GM12878 (cell line): ENCODE data around the gene UTS2. TPM values are rescaled to one million over a fixed set of nuclear protein-coding genes. Genes with fewer than 3 reads are reported as not detected.

Source experiments
- ATAC-seq: fragments of 200-7000 bp; cut with Tn5 transposase; 3 replicates; pipeline ENCODE4 v1.9.1; 2020; ENCODE audit warnings: mild to moderate bottlenecking, moderate library complexity
- BruUV-seq: library from RNA; stranded (reverse); fragments of 400-500 nt; replicated peaks from 2 replicates; lab custom pipeline; 2021; lab: Mats Ljungman, UMichigan
- CTCF ChIA-PET: fragments of 300-600 bp; sonication (Branson Sonifier 250); formaldehyde crosslinking; extraction: SDS; loops from one replicate; lab custom pipeline; 2021; ENCODE audit warnings: inconsistent platforms; lab: Yijun Ruan, JAX
- POLR2A ChIA-PET: fragments of 350-600 bp; formaldehyde crosslinking; extraction: SDS; loops from one replicate; lab custom pipeline; 2021; ENCODE audit warnings: inconsistent platforms; lab: Charles Lee
- RAD21 ChIA-PET: fragments of 300-600 bp; sonication (Branson Sonifier 250); formaldehyde crosslinking; loops from one replicate; lab custom pipeline; 2023; ENCODE audit warnings: antibody characterized with exemption; ENCODE audit not compliant: unreplicated experiment; lab: Charles Lee
- SMC1A ChIA-PET: fragments of 300-600 bp; sonication (Branson Sonifier 250); formaldehyde crosslinking; loops from one replicate; lab custom pipeline; 2023; ENCODE audit not compliant: unreplicated experiment, uncharacterized antibody; lab: Charles Lee
- DNase-seq: peaks from one replicate; pipeline ENCODE4 v3.0.0-alpha.2; 2011; ENCODE audit warnings: low read depth, low spot score
- FAIRE-seq: peaks from 3 replicates; lab custom pipeline; 2011; peaks lifted over from hg19 to GRCh38; lab: Jason Lieb, UNC
- H2AFZ ChIP-seq: 2 replicates; pipeline ENCODE4 v1.6.0; 2011; ENCODE audit warnings: low read depth, low read length, control low read depth; ENCODE audit not compliant: control insufficient read depth
- H3K27ac ChIP-seq: 2 replicates; pipeline ENCODE4 v1.5.1; 2011; ENCODE audit warnings: control low read depth; ENCODE audit not compliant: control insufficient read depth, insufficient read depth
- H3K27me3 ChIP-seq, 2 experiments: replicated peaks in 1 of 2; 2 replicates each; pipeline versions ENCODE4 v1.6.0 to v1.6.1; 2011; ENCODE audit warnings: low read length in 1 of 2; ENCODE audit not compliant: control insufficient read depth in 2 of 2, insufficient read depth in 2 of 2
- H3K36me3 ChIP-seq, 2 experiments: 2 replicates each; pipeline ENCODE4 v1.5.1; 2011; ENCODE audit warnings: low read length in 1 of 2; ENCODE audit not compliant: control insufficient read depth in 2 of 2, insufficient read depth in 2 of 2
- H3K4me1 ChIP-seq: 2 replicates; pipeline ENCODE4 v1.6.1; 2011; ENCODE audit warnings: mild to moderate bottlenecking, low read length, moderate library complexity, mixed read lengths; ENCODE audit not compliant: control insufficient read depth, insufficient read depth
- H3K4me2 ChIP-seq: 2 replicates; pipeline ENCODE4 v1.6.0; 2011; ENCODE audit warnings: control low read depth; ENCODE audit not compliant: control insufficient read depth, insufficient read depth
- H3K4me3 ChIP-seq: fragments of 200-600 bp; sonication (generic); 2 replicates; pipeline ENCODE4 v1.5.1; 2016
- H3K79me2 ChIP-seq: 2 replicates; pipeline ENCODE4 v1.6.0; 2011; ENCODE audit warnings: low read length; ENCODE audit not compliant: control insufficient read depth, insufficient read depth
- H3K9ac ChIP-seq: 2 replicates; pipeline ENCODE4 v1.8.0; 2011; ENCODE audit warnings: low read length, control low read depth, mixed read lengths; ENCODE audit not compliant: control insufficient read depth, insufficient read depth
- H3K9me3 ChIP-seq: replicated peaks from 3 replicates; pipeline ENCODE4 v1.5.1; 2011; ENCODE audit warnings: mild to moderate bottlenecking, low read length; ENCODE audit not compliant: control insufficient read depth, insufficient read depth
- H4K20me1 ChIP-seq: 2 replicates; pipeline ENCODE4 v1.6.0; 2011; ENCODE audit not compliant: control insufficient read depth, insufficient read depth
- CREM ChIP-seq: IDR thresholded peaks from 2 replicates; pipeline ENCODE4 v1.6.1; 2014; ENCODE audit warnings: antibody characterized with exemption, low read depth
- MEF2A ChIP-seq: IDR thresholded peaks from 2 replicates; pipeline ENCODE4 v1.6.1; 2011; ENCODE audit warnings: low read depth, mild to moderate bottlenecking, low read length, moderate library complexity; ENCODE audit not compliant: insufficient read depth
- NBN ChIP-seq: fragments of 450-650 bp; IDR thresholded peaks from 2 replicates; pipeline ENCODE4 v1.6.1; 2016
- RAD21 ChIP-seq: IDR thresholded peaks from 2 replicates; pipeline ENCODE4 v1.6.1; 2011; ENCODE audit warnings: mild to moderate bottlenecking, low read depth, low read length, moderate library complexity; ENCODE audit not compliant: insufficient read depth
- SPI1 ChIP-seq: IDR thresholded peaks from 2 replicates; pipeline ENCODE4 v1.6.1; 2011; ENCODE audit warnings: low read depth, mild to moderate bottlenecking, low read length, moderate library complexity, borderline replicate concordance; ENCODE audit not compliant: insufficient read depth
- STAT3 ChIP-seq: IDR thresholded peaks from 2 replicates; pipeline ENCODE4 v1.6.1; 2011; ENCODE audit warnings: low read depth, low read length, improper control_type of control experiment
- SUPT20H ChIP-seq: IDR thresholded peaks from 2 replicates; pipeline ENCODE4 v1.6.1; 2011; ENCODE audit warnings: low read depth, mild to moderate bottlenecking, low read length, moderate library complexity, borderline replicate concordance; ENCODE audit not compliant: control insufficient read depth
- TCF7 ChIP-seq: IDR thresholded peaks from 2 replicates; pipeline ENCODE4 v1.6.1; 2014; ENCODE audit warnings: antibody characterized with exemption, borderline replicate concordance
- WGBS: methylation state at CpG from one replicate; pipeline ENCODE4 v1.1.6; 2016; ENCODE audit warnings: low lambda C conversion rate; ENCODE audit not compliant: insufficient replicate concordance, insufficient coverage; ENCODE audit errors: missing lambda C conversion rate; 5-methylcytosine and 5-hydroxymethylcytosine counted together
- in situ Hi-C: fragments of 300-500 bp; cut with MboI; formaldehyde crosslinking; loops from 9 replicates; pipeline ENCODE4 v1.14.3; 2018; ENCODE audit warnings: mixed read lengths
- intact Hi-C: fragments of 100-400 bp; cut with micrococcal nuclease; formaldehyde crosslinking; loops from one replicate; pipeline ENCODE4 v1.14.2; 2022; ENCODE audit not compliant: unreplicated experiment
- polyA plus RNA-seq, 11 experiments: library from polyadenylated mRNA; depleted of rRNA in 4 of 11; unstranded in 6 of 11; stranded (reverse) in 5 of 11; fragments of >200 nt; fragmentation: Nextera tagmentation in 4 of 11; fragmentation: Illumina TruSeq in 1 of 11; extraction: Ambion mirVana in 4 of 11; extraction: Trizol in 1 of 11; gene quantifications; 1 replicate in 1 of 11; 2 replicates in 10 of 11; pipeline versions ENCODE4 v1.2.1 to v1.2.3, GENCODE V29; 2011 to 2016; ENCODE audit warnings: inconsistent platforms in 2 of 11, missing spikeins in 2 of 11, low read depth in 1 of 11
- total RNA-seq, 4 experiments: library from RNA; depleted of rRNA in 3 of 4; stranded (reverse); fragments of >200 nt in 3 of 4; fragmentation: Illumina TruSeq in 1 of 4; extraction: Trizol in 1 of 4; gene quantifications; 2 replicates each; pipeline versions ENCODE4 v1.2.1 to v1.2.3, GENCODE V29; 2013 to 2021
- TF ChIP-seq, protein P1 (sequence below): fragments of 450-650 bp; formaldehyde crosslinking; IDR thresholded peaks from 2 replicates; pipeline ENCODE4 v1.4.0; 2020; ENCODE audit warnings: mild to moderate bottlenecking, moderate library complexity
- TF ChIP-seq, protein P2 (sequence below): fragments of 450-650 bp; IDR thresholded peaks from 2 replicates; pipeline ENCODE4 v1.6.1; 2017; ENCODE audit warnings: antibody characterized with exemption, mild to moderate bottlenecking, moderate library complexity
- TF ChIP-seq, protein P3 (sequence below): IDR thresholded peaks from 2 replicates; pipeline ENCODE4 v1.6.1; 2011; ENCODE audit warnings: low read depth, low read length, improper control_type of control experiment, borderline replicate concordance
- TF ChIP-seq, protein P4 (sequence below): IDR thresholded peaks from 2 replicates; pipeline ENCODE4 v1.6.1; 2012; ENCODE audit warnings: low read length, inconsistent platforms

Gene UTS2
- total and polyA plus RNA-seq, 10 of the 15 experiments (the other 5 are each of a cell fraction or from before 2014, with no cell fraction given) = not detected

DNA sequence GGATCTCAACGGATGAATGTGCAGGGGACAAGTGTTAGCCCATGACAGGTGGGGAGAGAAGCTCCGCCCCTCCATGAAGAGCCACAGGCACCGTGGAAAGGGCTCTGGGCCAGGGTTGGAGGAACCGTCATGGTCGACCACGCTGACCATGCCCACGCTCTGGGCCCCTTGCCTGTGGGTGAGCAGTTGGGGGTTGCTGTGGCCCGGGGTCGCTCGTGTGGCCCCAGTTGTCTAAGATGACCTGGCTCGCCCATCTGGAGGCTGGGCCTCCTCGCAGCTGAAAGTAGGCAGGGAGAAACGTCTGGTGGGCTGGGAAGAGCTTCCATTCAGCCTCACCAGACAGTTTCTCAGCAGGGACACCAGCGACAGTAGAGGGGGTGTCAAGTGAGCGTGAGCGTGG lies 13.1 kb upstream of the UTS2 start:
- in situ Hi-C loops = no loop called here
- POLR2A ChIA-PET = no interaction called here
- Histone ChIP-seq H3K4me3 (no peak overlapping the region), H3K79me2 (no peaks in the 10 kb centered on the region), H3K9me3 (no peaks in the 10 kb centered on the region), H3K4me2 (no peak overlapping the region), H4K20me1 (no peaks in the 10 kb centered on the region), H3K9ac (no peak overlapping the region), H3K4me1 (no peaks in the 10 kb centered on the region), H3K36me3 (no peaks in the 10 kb centered on the region), H3K27ac (no peak overlapping the region), H3K27me3 (no peaks in the 10 kb centered on the region; a peak in 1 of 4 replicates)
- no peak for DNase-seq
- RAD21 ChIA-PET = no interaction called here
- WGBS = 33% methylated on average over 16 of the region's 16 CpGs
- intact Hi-C loops = no loop called here
- ATAC-seq = no peak
- TF ChIP-seq, protein P1, sequence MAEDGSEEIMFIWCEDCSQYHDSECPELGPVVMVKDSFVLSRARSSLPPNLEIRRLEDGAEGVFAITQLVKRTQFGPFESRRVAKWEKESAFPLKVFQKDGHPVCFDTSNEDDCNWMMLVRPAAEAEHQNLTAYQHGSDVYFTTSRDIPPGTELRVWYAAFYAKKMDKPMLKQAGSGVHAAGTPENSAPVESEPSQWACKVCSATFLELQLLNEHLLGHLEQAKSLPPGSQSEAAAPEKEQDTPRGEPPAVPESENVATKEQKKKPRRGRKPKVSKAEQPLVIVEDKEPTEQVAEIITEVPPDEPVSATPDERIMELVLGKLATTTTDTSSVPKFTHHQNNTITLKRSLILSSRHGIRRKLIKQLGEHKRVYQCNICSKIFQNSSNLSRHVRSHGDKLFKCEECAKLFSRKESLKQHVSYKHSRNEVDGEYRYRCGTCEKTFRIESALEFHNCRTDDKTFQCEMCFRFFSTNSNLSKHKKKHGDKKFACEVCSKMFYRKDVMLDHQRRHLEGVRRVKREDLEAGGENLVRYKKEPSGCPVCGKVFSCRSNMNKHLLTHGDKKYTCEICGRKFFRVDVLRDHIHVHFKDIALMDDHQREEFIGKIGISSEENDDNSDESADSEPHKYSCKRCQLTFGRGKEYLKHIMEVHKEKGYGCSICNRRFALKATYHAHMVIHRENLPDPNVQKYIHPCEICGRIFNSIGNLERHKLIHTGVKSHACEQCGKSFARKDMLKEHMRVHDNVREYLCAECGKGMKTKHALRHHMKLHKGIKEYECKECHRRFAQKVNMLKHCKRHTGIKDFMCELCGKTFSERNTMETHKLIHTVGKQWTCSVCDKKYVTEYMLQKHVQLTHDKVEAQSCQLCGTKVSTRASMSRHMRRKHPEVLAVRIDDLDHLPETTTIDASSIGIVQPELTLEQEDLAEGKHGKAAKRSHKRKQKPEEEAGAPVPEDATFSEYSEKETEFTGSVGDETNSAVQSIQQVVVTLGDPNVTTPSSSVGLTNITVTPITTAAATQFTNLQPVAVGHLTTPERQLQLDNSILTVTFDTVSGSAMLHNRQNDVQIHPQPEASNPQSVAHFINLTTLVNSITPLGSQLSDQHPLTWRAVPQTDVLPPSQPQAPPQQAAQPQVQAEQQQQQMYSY (CRISPR knock-in tag) = no peak
- no peak for TF ChIP-seq STAT3
- TF ChIP-seq, protein P2, sequence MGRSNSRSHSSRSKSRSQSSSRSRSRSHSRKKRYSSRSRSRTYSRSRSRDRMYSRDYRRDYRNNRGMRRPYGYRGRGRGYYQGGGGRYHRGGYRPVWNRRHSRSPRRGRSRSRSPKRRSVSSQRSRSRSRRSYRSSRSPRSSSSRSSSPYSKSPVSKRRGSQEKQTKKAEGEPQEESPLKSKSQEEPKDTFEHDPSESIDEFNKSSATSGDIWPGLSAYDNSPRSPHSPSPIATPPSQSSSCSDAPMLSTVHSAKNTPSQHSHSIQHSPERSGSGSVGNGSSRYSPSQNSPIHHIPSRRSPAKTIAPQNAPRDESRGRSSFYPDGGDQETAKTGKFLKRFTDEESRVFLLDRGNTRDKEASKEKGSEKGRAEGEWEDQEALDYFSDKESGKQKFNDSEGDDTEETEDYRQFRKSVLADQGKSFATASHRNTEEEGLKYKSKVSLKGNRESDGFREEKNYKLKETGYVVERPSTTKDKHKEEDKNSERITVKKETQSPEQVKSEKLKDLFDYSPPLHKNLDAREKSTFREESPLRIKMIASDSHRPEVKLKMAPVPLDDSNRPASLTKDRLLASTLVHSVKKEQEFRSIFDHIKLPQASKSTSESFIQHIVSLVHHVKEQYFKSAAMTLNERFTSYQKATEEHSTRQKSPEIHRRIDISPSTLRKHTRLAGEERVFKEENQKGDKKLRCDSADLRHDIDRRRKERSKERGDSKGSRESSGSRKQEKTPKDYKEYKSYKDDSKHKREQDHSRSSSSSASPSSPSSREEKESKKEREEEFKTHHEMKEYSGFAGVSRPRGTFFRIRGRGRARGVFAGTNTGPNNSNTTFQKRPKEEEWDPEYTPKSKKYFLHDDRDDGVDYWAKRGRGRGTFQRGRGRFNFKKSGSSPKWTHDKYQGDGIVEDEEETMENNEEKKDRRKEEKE = no peak
- no peak for TF ChIP-seq SPI1
- no peak for TF ChIP-seq NBN
- TF ChIP-seq SUPT20H = no peak
- TF ChIP-seq, protein P3, sequence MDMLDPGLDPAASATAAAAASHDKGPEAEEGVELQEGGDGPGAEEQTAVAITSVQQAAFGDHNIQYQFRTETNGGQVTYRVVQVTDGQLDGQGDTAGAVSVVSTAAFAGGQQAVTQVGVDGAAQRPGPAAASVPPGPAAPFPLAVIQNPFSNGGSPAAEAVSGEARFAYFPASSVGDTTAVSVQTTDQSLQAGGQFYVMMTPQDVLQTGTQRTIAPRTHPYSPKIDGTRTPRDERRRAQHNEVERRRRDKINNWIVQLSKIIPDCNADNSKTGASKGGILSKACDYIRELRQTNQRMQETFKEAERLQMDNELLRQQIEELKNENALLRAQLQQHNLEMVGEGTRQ = no peak
- TF ChIP-seq, protein P4, sequence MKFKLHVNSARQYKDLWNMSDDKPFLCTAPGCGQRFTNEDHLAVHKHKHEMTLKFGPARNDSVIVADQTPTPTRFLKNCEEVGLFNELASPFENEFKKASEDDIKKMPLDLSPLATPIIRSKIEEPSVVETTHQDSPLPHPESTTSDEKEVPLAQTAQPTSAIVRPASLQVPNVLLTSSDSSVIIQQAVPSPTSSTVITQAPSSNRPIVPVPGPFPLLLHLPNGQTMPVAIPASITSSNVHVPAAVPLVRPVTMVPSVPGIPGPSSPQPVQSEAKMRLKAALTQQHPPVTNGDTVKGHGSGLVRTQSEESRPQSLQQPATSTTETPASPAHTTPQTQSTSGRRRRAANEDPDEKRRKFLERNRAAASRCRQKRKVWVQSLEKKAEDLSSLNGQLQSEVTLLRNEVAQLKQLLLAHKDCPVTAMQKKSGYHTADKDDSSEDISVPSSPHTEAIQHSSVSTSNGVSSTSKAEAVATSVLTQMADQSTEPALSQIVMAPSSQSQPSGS = no peak
- TF ChIP-seq MEF2A = no peak
- no peak for TF ChIP-seq RAD21
- no peak for TF ChIP-seq TCF7
- TF ChIP-seq CREM = no peak
- TF ChIP-seq, all 136 proteins: peak for 0
- ChIA-PET CTCF (interaction anchor here (0.9 kb wide), 1 partner anchor 38 kb away, joined by 3 read pairs; no protein-coding TSS in a partner anchor), SMC1A (no interaction called here)
- no peak overlapping the region for H2AFZ ChIP-seq
- no TSS peak for BruUV-seq
- no peak for FAIRE-seq
